HFF-Myc (cell line): ENCODE measurements around the gene PHF3.

ENCODE experiments used
- DNase-seq: peaks from one replicate; pipeline ENCODE4 v3.0.0-alpha.2; 2011; ENCODE audit warnings: low read depth; ENCODE audit errors: extremely low read depth
- H3K4me3 ChIP-seq: replicated peaks from 2 replicates; pipeline ENCODE4 v1.5.1; 2011; ENCODE audit warnings: low read depth, mild to moderate bottlenecking, control low read depth, low read length
- TF ChIP-seq, protein P1 (sequence below): IDR thresholded peaks from 2 replicates; pipeline ENCODE4 v1.5.1; 2012; ENCODE audit warnings: mild to moderate bottlenecking, low read depth, low read length, control low read depth; ENCODE audit errors: missing control alignments

The PHF3 gene

DNA sequence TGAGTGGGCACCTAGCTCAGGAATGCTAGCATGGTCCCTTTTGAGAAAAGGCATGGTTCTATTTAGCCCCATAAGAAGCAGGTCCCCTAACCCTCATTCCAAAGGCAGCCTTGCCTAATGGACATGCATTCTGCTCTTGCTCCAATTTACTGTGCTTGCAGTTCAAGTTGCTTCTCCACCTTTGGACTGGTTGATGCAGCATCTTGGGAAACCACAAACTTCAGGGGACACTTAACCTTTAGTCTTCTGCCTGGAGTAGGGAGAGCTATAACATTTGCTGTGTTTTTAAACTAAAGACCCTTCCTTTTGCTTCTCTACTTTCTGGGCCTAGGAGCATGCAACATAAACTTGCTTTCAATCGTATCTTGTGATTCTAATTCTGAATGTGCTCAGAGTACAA lies 5.1 kb upstream of the PHF3 start:
- no peak for DNase-seq
- TF ChIP-seq, protein P1, sequence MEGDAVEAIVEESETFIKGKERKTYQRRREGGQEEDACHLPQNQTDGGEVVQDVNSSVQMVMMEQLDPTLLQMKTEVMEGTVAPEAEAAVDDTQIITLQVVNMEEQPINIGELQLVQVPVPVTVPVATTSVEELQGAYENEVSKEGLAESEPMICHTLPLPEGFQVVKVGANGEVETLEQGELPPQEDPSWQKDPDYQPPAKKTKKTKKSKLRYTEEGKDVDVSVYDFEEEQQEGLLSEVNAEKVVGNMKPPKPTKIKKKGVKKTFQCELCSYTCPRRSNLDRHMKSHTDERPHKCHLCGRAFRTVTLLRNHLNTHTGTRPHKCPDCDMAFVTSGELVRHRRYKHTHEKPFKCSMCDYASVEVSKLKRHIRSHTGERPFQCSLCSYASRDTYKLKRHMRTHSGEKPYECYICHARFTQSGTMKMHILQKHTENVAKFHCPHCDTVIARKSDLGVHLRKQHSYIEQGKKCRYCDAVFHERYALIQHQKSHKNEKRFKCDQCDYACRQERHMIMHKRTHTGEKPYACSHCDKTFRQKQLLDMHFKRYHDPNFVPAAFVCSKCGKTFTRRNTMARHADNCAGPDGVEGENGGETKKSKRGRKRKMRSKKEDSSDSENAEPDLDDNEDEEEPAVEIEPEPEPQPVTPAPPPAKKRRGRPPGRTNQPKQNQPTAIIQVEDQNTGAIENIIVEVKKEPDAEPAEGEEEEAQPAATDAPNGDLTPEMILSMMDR: no peak
- H3K4me3 ChIP-seq: no peak overlapping the region

DNA sequence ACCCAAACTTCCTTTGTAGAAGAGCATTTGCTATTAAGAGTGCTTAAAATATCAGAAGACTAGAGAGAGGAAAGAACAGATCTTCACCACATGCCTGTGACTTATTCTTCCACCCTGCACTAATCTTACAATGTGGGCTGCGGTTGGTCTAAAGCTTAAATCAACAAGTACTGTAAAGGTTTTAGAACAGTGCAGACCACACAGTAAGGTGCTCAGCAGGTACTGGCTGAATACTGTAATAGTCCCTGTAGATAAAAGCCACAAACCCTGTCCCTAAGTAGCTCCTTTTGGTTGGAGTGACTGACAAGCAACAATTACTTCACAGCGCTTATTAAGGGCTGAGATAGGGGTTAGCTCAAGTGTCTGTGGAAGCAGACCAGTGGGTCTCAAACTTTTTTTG lies 972 bp upstream of the PHF3 start:
- TF ChIP-seq, protein P1: no peak
- DNase-seq: no peak
- H3K4me3 ChIP-seq: no peak overlapping the region

DNA sequence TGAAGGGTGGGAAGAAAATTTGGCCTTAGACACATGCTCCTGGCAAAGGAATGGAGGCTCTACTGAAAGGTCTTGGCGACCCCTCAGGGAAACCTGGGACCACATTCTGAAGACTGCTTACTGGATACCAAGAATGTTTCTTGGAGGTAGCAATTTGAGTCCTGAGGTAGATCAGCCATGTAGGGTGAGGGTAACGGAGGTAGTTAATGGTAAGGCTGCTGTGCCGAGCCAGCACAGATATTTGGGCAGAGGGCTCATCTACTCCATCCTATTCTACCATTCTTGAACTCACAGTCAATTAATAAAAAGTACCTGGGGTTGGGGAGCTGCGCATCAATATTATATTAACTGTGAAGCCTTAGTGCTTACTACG lies 401 bp upstream of the PHF3 start:
- TF ChIP-seq, protein P1: no peak
- DNase-seq: no peak
- peak overlapping the region; percentile 86 for H3K4me3 ChIP-seq

DNA sequence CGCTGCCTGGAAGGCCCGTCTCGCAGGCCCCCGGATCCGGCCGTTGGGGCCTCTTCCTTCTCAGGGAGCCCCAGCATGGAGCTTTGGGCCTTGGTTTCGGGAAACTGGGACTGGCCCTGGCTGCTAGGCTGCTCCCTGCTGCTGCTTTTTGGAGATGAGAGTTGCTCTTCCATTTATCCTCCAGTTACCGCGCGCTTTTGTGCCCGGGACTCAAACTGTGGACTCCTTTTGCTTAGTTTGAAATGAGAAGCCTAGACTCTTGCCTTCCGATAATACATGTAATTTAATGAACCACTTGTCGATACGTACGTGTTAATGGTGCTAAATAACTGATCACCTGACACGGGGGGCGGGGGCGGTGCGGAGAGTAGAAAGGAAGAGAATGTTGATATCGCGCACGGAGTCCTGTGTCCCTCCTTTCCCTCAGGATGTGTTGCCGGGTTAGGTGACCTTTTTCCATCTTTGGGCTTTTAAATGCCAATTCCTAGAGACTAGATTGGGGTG lies 968 bp downstream of the PHF3 start:
- TF ChIP-seq, protein P1: no peak
- no peak for DNase-seq
- H3K4me3 ChIP-seq: peak overlapping the region; percentile 86

DNA sequence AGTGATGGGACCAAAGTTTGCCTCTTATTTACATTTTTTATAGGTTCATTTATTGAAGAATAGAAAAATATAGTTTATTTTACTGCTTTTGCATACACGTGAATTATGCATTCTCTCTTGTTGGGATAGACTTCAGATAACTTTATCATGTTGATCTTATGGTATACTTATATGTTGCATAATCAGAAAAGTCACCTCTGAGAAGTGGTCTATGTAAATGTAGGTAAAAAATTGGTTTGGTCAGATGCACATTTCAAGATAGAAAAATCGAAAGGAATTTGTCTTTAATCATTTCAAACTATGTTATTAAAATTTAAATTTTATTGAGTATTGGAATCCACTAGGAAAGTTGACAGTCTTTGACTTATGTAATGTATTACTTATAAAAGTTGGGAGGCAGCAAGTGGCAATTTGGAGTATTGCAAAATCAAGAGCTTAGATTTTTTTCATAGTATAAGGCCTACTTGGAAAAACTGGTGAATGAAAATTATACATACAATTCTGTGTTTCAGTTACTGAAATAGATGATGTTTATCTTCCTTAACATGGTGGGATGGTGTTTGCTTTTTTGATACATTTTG lies 2.4 kb downstream of the PHF3 start:
- TF ChIP-seq, protein P1: no peak
- peak overlapping the region; percentile 86 for H3K4me3 ChIP-seq
- DNase-seq: no peak

DNA sequence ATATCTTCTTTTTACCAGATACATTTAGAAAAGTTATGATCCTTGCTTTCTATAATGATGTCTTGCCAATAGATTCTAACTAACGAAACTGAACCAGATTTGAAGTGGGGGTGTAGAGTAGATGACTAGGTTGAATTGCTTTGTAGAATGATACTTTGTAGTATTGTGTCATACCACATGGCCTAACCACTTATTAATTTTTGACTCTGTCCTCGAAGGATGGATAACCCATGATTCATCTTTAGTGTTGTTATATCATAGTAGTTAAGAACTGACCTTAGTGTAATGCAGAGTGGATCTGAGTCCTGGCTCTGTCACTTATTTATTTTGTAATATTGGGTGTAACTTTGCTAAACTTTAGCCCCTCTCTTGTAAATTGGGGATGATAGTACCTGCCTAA lies 4.5 kb downstream of the PHF3 start:
- no peak overlapping the region for H3K4me3 ChIP-seq

DNA sequence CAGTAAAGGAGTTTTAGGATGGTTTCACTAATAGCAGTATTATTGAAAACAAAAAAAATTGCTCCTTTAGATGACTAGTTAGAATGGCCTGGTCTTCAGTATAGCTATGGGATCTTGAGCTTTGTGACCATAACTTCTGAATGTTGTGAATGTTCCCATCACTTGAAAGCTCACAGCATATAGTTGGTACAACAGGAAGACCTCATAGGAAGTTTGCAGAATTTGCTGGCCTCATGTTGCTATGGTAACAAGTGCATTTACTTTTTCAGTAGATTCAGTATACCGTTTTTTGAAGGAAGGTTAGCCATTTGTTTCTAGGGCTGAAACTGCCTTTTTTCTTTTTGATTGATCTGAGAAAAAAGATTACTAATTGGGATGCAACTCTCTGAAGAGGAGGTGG lies 8.3 kb downstream of the PHF3 start:
- H3K4me3 ChIP-seq: no peak overlapping the region
- DNase-seq: no peak
- TF ChIP-seq, protein P1: no peak

More for the DNA sequence above, 4.5 kb downstream of the PHF3 start:
- no peak for DNase-seq
- TF ChIP-seq, protein P1: no peak
